ENCODE results near the gene COPB2.

- TF ChIP-seq GLIS1 (tag by site-specific recombination; IDR thresholded peaks at IDR 0.05) (no peak), ZNF274 (IDR thresholded peaks at IDR 0.05; ENCODE audit: low read length) (no peak), ZNF274 (tag by site-specific recombination; IDR thresholded peaks at IDR 0.05; ENCODE audit: borderline replicate concordance) (no peak), CTCF (tag by site-specific recombination; IDR thresholded peaks at IDR 0.05) (no peak), SALL2 (tag by site-specific recombination; IDR thresholded peaks at IDR 0.05; ENCODE audit: borderline replicate concordance) (no peak), YY1 (tag by site-specific recombination; IDR thresholded peaks at IDR 0.05) (no peak), KLF9 (tag by site-specific recombination; IDR thresholded peaks at IDR 0.05; ENCODE audit: low read depth) (no peak), SP2 (tag by site-specific recombination; IDR thresholded peaks at IDR 0.05) (no peak), TCF7L2 (IDR thresholded peaks at IDR 0.05; ENCODE audit: borderline replicate concordance, low read depth, low read length) (no peak), ZNF16 (tag by site-specific recombination; IDR thresholded peaks at IDR 0.05; ENCODE audit: low read depth) (no peak), ZNF23 (tag by site-specific recombination; IDR thresholded peaks at IDR 0.05; ENCODE audit: borderline replicate concordance) (no peak), ZNF580 (tag by site-specific recombination; IDR thresholded peaks at IDR 0.05) (no peak)
- TF ChIP-seq, protein P1, sequence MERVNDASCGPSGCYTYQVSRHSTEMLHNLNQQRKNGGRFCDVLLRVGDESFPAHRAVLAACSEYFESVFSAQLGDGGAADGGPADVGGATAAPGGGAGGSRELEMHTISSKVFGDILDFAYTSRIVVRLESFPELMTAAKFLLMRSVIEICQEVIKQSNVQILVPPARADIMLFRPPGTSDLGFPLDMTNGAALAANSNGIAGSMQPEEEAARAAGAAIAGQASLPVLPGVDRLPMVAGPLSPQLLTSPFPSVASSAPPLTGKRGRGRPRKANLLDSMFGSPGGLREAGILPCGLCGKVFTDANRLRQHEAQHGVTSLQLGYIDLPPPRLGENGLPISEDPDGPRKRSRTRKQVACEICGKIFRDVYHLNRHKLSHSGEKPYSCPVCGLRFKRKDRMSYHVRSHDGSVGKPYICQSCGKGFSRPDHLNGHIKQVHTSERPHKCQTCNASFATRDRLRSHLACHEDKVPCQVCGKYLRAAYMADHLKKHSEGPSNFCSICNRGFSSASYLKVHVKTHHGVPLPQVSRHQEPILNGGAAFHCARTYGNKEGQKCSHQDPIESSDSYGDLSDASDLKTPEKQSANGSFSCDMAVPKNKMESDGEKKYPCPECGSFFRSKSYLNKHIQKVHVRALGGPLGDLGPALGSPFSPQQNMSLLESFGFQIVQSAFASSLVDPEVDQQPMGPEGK (tag by site-specific recombination; IDR thresholded peaks at IDR 0.05): no peak
These were observed 80.9 kb downstream of the COPB2 start for GRCh38 chr3:139308560-139308959.

Measured in HEK293 (cell line).